PC-3 (cell line): ENCODE data around the gene CISTR. TPM values are rescaled to one million over a fixed set of nuclear protein-coding genes. Genes with fewer than 3 reads are reported as not detected.
"Not testable (repeated sequence)": the region's sequence is repeated elsewhere in the genome, so short reads cannot be mapped to it uniquely, and the experiment has no call there.

ENCODE experiments used
- ATAC-seq: fragments of 200-7000 bp; cut with Tn5 transposase; 2 replicates; pipeline ENCODE4 v1.9.1; 2020; ENCODE audit warnings: mild to moderate bottlenecking, moderate library complexity
- BruUV-seq: library from RNA; stranded (reverse); fragments of 400-500 nt; replicated peaks from 2 replicates; lab custom pipeline; 2021; lab: Mats Ljungman, UMichigan
- CTCF ChIA-PET: fragments of 300-600 bp; sonication (Branson Sonifier 250); formaldehyde crosslinking; loops from one replicate; lab custom pipeline; 2022; ENCODE audit warnings: antibody characterized with exemption; lab: Charles Lee
- POLR2A ChIA-PET: fragments of 300-600 bp; sonication (Branson Sonifier 250); formaldehyde crosslinking; loops from one replicate; lab custom pipeline; 2022; ENCODE audit warnings: antibody characterized with exemption; ENCODE audit not compliant: unreplicated experiment; lab: Charles Lee
- DNase-seq: peaks from one replicate; pipeline ENCODE4 v3.0.0-alpha.2; 2015
- H2AFZ ChIP-seq: fragments of 300-600 bp; sonication (generic); 2 replicates; pipeline ENCODE4 v1.6.0; 2016; ENCODE audit warnings: antibody characterized with exemption, low read length
- H3F3A ChIP-seq: fragments of 300-600 bp; sonication (generic); one replicate; pipeline ENCODE4 v1.6.0; 2017; ENCODE audit warnings: antibody characterized with exemption, low read length, control low read depth, mild to moderate bottlenecking; ENCODE audit not compliant: unreplicated experiment
- H3K27ac ChIP-seq: fragments of 300-600 bp; sonication (generic); 2 replicates; pipeline ENCODE4 v1.5.1; 2016; ENCODE audit warnings: mild to moderate bottlenecking, low read length
- H3K27me3 ChIP-seq: fragments of 300-600 bp; sonication (generic); 2 replicates; pipeline ENCODE4 v1.6.1; 2016; ENCODE audit warnings: low read length, mixed read lengths
- H3K36me3 ChIP-seq: fragments of 300-600 bp; sonication (generic); 2 replicates; pipeline ENCODE4 v1.6.1; 2016; ENCODE audit warnings: low read depth, mixed run types, low read length, mixed read lengths
- H3K4me1 ChIP-seq: fragments of 300-600 bp; sonication (generic); 2 replicates; pipeline ENCODE4 v1.5.1; 2016; ENCODE audit warnings: low read length; ENCODE audit not compliant: insufficient read depth
- H3K4me2 ChIP-seq: fragments of 300-600 bp; sonication (generic); 2 replicates; pipeline ENCODE4 v1.6.0; 2016; ENCODE audit warnings: low read length
- H3K4me3 ChIP-seq: fragments of 300-600 bp; sonication (generic); 2 replicates; pipeline ENCODE4 v1.5.1; 2016; ENCODE audit warnings: mild to moderate bottlenecking, low read length, mixed read lengths
- H3K79me2 ChIP-seq: fragments of 300-600 bp; sonication (generic); 2 replicates; pipeline ENCODE4 v1.6.1; 2017; ENCODE audit warnings: low read length, mixed read lengths
- H3K9ac ChIP-seq: fragments of 300-600 bp; sonication (generic); 2 replicates; pipeline ENCODE4 v1.6.0; 2016; ENCODE audit warnings: mild to moderate bottlenecking, low read length
- H3K9me2 ChIP-seq: fragments of 300-600 bp; sonication (generic); replicated peaks from 2 replicates; pipeline ENCODE4 v1.6.1; 2016; ENCODE audit warnings: mixed run types, low read length, mixed read lengths
- H3K9me3 ChIP-seq: fragments of 300-600 bp; sonication (generic); 2 replicates; pipeline ENCODE4 v1.6.1; 2016; ENCODE audit warnings: low read length, mixed read lengths
- H4K20me1 ChIP-seq: fragments of 300-600 bp; sonication (generic); 2 replicates; pipeline ENCODE4 v1.6.1; 2016; ENCODE audit warnings: low read length, mixed read lengths
- CTCF ChIP-seq: fragments of 300-600 bp; sonication (generic); conservative IDR thresholded peaks from 2 replicates; pipeline ENCODE4 v1.5.1; 2017; ENCODE audit warnings: antibody characterized with exemption, low read depth, mild to moderate bottlenecking, low read length
- EZH2 ChIP-seq: fragments of 300-600 bp; sonication (generic); IDR thresholded peaks from one replicate; pipeline ENCODE4 v1.6.1; 2017; ENCODE audit warnings: antibody characterized with exemption, mild to moderate bottlenecking, low read length; ENCODE audit not compliant: unreplicated experiment
- EZH2phosphoT487 ChIP-seq: fragments of 300-600 bp; sonication (generic); IDR thresholded peaks from 2 replicates; pipeline ENCODE4 v1.6.1; 2018; ENCODE audit warnings: mild to moderate bottlenecking, antibody characterized with exemption, low read length, borderline replicate concordance
- intact Hi-C: fragments of 100-400 bp; cut with micrococcal nuclease; formaldehyde crosslinking; loops from 2 replicates; pipeline ENCODE4 v1.9.0; 2023
- total RNA-seq: library from RNA; depleted of rRNA; stranded (reverse); fragments of >200 nt; gene quantifications from 2 replicates; pipeline ENCODE4 v1.2.3, GENCODE V29; 2014

The CISTR gene
- total RNA-seq, 1 experiment from 2014 or later = not detected

GRCh38 chr12:53779679-53780078 lies 27.9 kb upstream of the CISTR start:
- ATAC-seq, POLR2A ChIA-PET, H4K20me1 ChIP-seq: not testable (repeated sequence)

GRCh38 chr12:53777936-53778644 lies 26.3 kb upstream of the CISTR start:
- Histone ChIP-seq H2AFZ (no peak overlapping the region), H3K27ac (no peak overlapping the region), H3K9me2 (no peaks in the 10 kb centered on the region), H3F3A (no peaks in the 10 kb centered on the region), H3K4me3 (no peak overlapping the region), H3K9me3 (no peaks in the 10 kb centered on the region), H3K4me1 (peaks cover 27% of the 10 kb centered on the region), H3K9ac (no peak overlapping the region), H3K27me3 (no peaks in the 10 kb centered on the region), H3K4me2 (no peak overlapping the region), H4K20me1 (no peaks in the 10 kb centered on the region), H3K79me2 (no peaks in the 10 kb centered on the region), H3K36me3 (no peaks in the 10 kb centered on the region)
- ATAC-seq (no peak), DNase-seq (no peak)
- no TSS peak for BruUV-seq
- intact Hi-C loops = no loop called here
- TF ChIP-seq EZH2 (no peak), CTCF (no peak), EZH2phosphoT487 (no peak)
- POLR2A ChIA-PET = no interaction called here
- CTCF ChIA-PET = no interaction called here

More at GRCh38 chr12:53779679-53780078, 27.9 kb upstream of the CISTR start:
- H3K9me3 ChIP-seq, H2AFZ ChIP-seq, DNase-seq, H3F3A ChIP-seq, H3K4me3 ChIP-seq, H3K27me3 ChIP-seq, H3K79me2 ChIP-seq, H3K4me2 ChIP-seq, intact Hi-C loops, BruUV-seq, H3K9ac ChIP-seq, H3K27ac ChIP-seq, H3K9me2 ChIP-seq, H3K36me3 ChIP-seq: not testable (repeated sequence)
- H3K4me1 ChIP-seq = peaks cover 27% of the 10 kb centered on the region
- CTCF ChIA-PET = interaction anchor here (0.7 kb wide), 1 partner anchor 158 kb away, joined by 3 read pairs; no protein-coding TSS in a partner anchor

- H3K4me1 ChIP-seq = peaks cover 27% of the 10 kb centered on the region
- POLR2A ChIA-PET = no interaction called here
- H4K20me1 ChIP-seq = no peaks in the 10 kb centered on the region
- H3F3A ChIP-seq = no peaks in the 10 kb centered on the region
- no peaks in the 10 kb centered on the region for H3K9me2 ChIP-seq
- no peaks in the 10 kb centered on the region for H3K79me2 ChIP-seq
- no peaks in the 10 kb centered on the region for H3K9me3 ChIP-seq
- TF ChIP-seq EZH2 (no peak), CTCF (no peak), EZH2phosphoT487 (no peak)
- peak overlapping the region; percentile 36 for H3K27ac ChIP-seq
- peak overlapping the region; percentile 44; the same call in 1 of the 2 replicates for H2AFZ ChIP-seq
- CTCF ChIA-PET = no interaction called here
- ATAC-seq (peak; percentile 15; the same call in 1 of the 2 replicates), DNase-seq (no peak)
- no TSS peak for BruUV-seq
- peak overlapping the region; percentile 60 for H3K4me2 ChIP-seq
- no peaks in the 10 kb centered on the region for H3K36me3 ChIP-seq
- no peaks in the 10 kb centered on the region for H3K27me3 ChIP-seq
- H3K9ac ChIP-seq = no peak overlapping the region
- intact Hi-C loops = no loop called here
- H3K4me3 ChIP-seq = no peak overlapping the region
Measured at GRCh38 chr12:53777412-53777811, 25.6 kb upstream of the CISTR start.
